ENCODE measurements around the gene MAP3K7.

The MAP3K7 gene

DNA sequence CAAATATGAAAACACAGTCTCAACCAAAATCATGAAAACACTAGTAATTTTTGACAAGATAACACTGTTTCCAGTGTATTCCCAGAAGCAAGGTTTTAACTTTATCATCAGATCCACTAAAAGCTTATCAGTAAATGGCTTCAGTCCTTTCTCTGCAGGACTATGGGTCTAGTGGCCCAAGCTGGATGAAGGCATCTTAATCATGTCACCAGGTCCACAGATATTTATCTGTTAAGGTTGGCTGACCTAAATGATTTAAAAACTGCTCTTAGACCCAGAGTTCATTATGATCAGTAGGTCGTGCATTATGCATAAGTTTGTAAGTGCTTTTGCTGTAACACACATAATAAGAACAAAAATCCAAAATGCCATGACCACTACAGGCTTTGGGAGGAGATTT, 118.0 kb downstream of the MAP3K7 start:
- in situ Hi-C loops (cut with HindIII; ENCODE audit: low pct_ligation_motif_present, low pct_unique_long_range_greater_than_20kb, low sequenced_read_pairs): no loop called here
- DNase-seq: no peak

DNA sequence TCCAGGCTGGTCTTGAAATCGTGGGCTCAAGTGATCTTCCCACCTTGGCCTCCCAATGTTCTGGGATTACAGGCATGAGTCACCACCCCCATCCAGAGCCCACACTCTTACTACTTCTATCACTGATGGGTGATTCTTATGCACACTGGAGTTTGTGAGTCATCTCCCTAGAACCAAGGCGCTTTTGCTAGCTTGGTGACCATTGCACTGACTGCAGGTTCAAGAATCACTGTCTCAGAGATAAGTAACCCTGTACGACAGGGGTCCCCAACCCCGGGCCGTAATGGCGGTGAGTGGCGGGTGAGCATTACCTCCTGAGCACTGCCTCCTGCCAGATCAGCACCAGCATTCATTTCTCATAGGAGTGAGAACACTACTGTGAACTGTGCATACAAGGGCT, 118.8 kb downstream of the MAP3K7 start:
- in situ Hi-C loops (cut with HindIII; ENCODE audit: low pct_ligation_motif_present, low pct_unique_long_range_greater_than_20kb, low sequenced_read_pairs): no loop called here
- DNase-seq: peak; percentile 14

DNA sequence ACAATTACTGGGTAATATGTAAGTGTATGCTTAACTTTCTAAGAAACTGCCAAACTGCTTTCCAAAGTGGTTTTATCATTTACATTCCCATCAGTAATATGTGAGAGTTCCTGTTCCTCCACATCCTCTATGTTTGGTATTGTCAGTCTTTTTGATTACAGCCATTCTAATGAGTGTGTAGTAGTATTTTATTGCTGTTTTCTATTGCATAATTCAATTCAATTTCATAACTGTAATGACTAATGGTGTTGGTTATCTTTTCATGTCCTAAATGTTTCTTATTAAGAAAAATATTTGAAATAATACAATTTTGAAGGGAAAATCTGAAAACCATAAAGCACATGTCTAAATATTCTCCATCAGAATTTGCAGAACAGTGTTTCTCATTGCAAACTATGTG, 119.3 kb downstream of the MAP3K7 start:
- in situ Hi-C loops (cut with HindIII; ENCODE audit: low pct_ligation_motif_present, low pct_unique_long_range_greater_than_20kb, low sequenced_read_pairs): no loop called here
- DNase-seq: no peak

DNA sequence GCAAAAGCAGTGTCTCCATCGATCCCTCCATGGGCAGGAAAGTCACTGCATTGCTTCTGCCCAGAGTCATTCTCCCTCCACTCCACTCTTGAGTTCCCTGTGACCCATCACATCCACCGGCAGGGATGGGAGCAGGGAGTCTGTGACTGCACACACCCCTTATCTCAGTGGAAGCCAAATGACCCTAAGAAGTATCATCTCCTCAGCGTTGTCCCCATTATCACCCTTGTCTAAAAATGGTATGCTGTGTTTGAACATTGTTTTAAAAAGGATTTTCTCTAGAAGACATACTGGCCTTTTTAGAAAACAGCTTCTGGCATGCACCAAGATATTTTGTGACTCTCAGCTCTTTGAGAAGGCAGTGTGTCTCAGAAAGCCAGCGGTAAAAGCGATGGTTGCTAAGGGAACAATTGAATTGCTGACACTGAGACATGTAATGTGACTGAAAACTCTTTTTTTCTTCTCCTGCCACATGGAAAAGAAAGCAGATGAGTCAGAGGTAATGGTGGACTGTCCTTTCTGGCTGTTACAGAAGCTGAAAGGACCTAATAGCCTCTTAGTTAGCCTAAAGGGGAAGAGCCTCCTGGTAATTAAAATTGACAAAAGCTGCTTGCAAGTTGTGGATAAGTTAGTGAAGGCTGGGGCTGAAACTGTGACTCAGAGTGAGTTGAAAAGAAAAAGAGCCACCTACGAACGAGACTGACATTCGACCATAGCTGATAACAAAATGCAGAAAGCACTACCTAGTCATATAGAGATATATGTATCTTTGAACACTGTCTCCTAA, 120.5 kb downstream of the MAP3K7 start:
- no peak for DNase-seq
- in situ Hi-C loops (cut with HindIII; ENCODE audit: low pct_ligation_motif_present, low pct_unique_long_range_greater_than_20kb, low sequenced_read_pairs): no loop called here

DNA sequence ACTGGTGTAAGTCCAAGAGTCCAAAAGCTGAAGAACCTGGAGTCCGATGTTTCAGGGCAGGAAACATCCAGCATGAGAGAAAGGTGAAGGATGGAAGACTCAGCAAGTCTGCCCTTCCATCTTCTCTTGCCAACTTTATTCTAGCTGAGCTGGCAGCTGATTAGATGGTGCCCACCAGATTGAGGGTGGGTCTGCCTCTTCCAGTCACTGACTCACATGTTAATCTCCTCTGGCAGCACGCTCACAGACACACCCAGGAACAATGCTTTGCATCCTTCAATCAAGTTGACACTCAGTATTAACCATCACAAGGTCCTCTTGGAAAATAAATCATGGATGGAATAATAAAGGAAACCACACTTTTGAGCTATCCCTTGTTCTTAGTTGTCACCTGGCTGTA, 121.2 kb downstream of the MAP3K7 start:
- in situ Hi-C loops (cut with HindIII; ENCODE audit: low pct_ligation_motif_present, low pct_unique_long_range_greater_than_20kb, low sequenced_read_pairs): no loop called here
- no peak for DNase-seq

DNA sequence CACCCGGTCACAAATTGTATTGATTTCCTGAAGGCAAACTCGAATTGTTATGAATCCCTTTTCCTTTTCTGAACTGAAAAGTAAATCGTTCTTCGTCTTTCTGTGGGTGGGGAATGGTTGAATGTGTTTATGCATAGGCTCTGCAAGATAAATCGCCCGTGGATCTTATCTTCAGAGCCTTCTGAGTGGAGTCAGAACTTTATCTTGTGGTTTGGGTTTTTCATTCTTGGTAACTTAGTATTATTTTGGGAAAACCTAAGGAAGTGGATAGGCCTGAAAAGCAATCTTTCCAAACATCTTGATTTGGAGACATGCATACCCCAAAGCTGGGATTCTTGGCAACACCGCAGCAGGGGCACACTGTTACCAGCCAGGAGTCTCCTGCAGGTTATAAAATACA, 122.4 kb downstream of the MAP3K7 start:
- in situ Hi-C loops (cut with HindIII; ENCODE audit: low pct_ligation_motif_present, low pct_unique_long_range_greater_than_20kb, low sequenced_read_pairs): no loop called here
- no peak for DNase-seq

- no peak for DNase-seq
- in situ Hi-C loops (cut with HindIII; ENCODE audit: low pct_ligation_motif_present, low pct_unique_long_range_greater_than_20kb, low sequenced_read_pairs): no loop called here
Observed at GRCh38 chr6:90463874-90464273, 123.0 kb downstream of the MAP3K7 start.

Measured in ACHN (cell line).